SH-SY5Y (cell line): ENCODE measurements around the gene TMEM123.

Experiments
- GATA2 ChIP-seq: IDR thresholded peaks from 2 replicates; pipeline ENCODE4 v1.6.1; 2011; ENCODE audit warnings: mild to moderate bottlenecking, low read depth, low read length
- GATA3 ChIP-seq: IDR thresholded peaks from 2 replicates; pipeline ENCODE4 v1.6.1; 2011; ENCODE audit warnings: low read depth, mild to moderate bottlenecking, low read length, moderate library complexity

- TF ChIP-seq GATA2 = no peak
- no peak for TF ChIP-seq GATA3
These were observed 16.9 kb downstream of the TMEM123 start for GRCh38 chr11:102435688-102436087.
